Lung (tissue), 12 donors: ENCODE measurements around the gene ATG4C. TPM values are rescaled to one million over a fixed set of nuclear protein-coding genes. Genes with fewer than 3 reads are reported as not detected.

Source experiments
- ATAC-seq: fragments of 200-7000 bp; cut with Tn5 transposase; one replicate; pipeline ENCODE4 v1.9.1; 2020; ENCODE audit warnings: moderate number of reproducible peaks; ENCODE audit not compliant: insufficient read depth, low FRiP score
- DNase-seq, 3 donors: peaks; one replicate each; pipeline ENCODE4 v3.0.0-alpha.2; 2013 to 2017
- H3K27ac ChIP-seq, 2 donors: one replicate each; pipeline ENCODE4 v1.5.1; 2013; ENCODE audit warnings: mild to moderate bottlenecking in 2 of 2, moderate library complexity in 2 of 2, control low read depth in 1 of 2, inconsistent platforms in 1 of 2, low read depth in 1 of 2, low read length in 1 of 2
- H3K27me3 ChIP-seq, 3 donors: one replicate each; pipeline ENCODE4 v1.5.1; 2013; ENCODE audit warnings: low read length in 2 of 3; ENCODE audit not compliant: control insufficient read depth in 3 of 3, insufficient read depth in 3 of 3
- H3K36me3 ChIP-seq, 4 donors: one replicate each; pipeline ENCODE4 v1.5.1; 2013; ENCODE audit warnings: low read length in 4 of 4, mild to moderate bottlenecking in 1 of 4, moderate library complexity in 1 of 4; ENCODE audit not compliant: control insufficient read depth in 4 of 4, insufficient read depth in 4 of 4
- H3K4me1 ChIP-seq, 5 donors: one replicate each; pipeline ENCODE4 v1.5.1; 2013; ENCODE audit warnings: low read length in 5 of 5, mild to moderate bottlenecking in 2 of 5, moderate library complexity in 1 of 5; ENCODE audit not compliant: control insufficient read depth in 5 of 5, insufficient read depth in 5 of 5
- H3K4me3 ChIP-seq: one replicate; pipeline ENCODE4 v1.5.1; 2013; ENCODE audit warnings: mild to moderate bottlenecking, control low read depth, moderate library complexity
- H3K9ac ChIP-seq, 2 donors: one replicate each; pipeline ENCODE4 v1.5.1; 2013; ENCODE audit warnings: low read length in 2 of 2, control low read depth in 1 of 2; ENCODE audit not compliant: insufficient read depth in 1 of 2
- H3K9me3 ChIP-seq, 4 donors: one replicate each; pipeline ENCODE4 v1.5.1; 2013; ENCODE audit warnings: low read length in 3 of 4, mild to moderate bottlenecking in 1 of 4, moderate library complexity in 1 of 4; ENCODE audit not compliant: control insufficient read depth in 4 of 4, insufficient read depth in 3 of 4
- WGBS, 2 donors: extraction: QIAGEN DNeasy Blood & Tissue Kit; methylation state at CpG; one replicate each; pipeline ENCODE4 v1.1.7; 2013; 5-methylcytosine and 5-hydroxymethylcytosine counted together
- polyA plus RNA-seq, 2 donors: library from polyadenylated mRNA; stranded (reverse); fragments of 200-250 nt; gene quantifications; one replicate each; pipeline ENCODE4 v1.2.1, GENCODE V29; 2013
- total RNA-seq, 2 donors: library from RNA; depleted of rRNA in 1 of 2; stranded (reverse); fragments of >200 nt in 1 of 2; gene quantifications; one replicate each; pipeline ENCODE4 v1.2.1, GENCODE V29; 2014 to 2021
- TF ChIP-seq, protein P1 (sequence below): IDR thresholded peaks from 2 replicates; pipeline ENCODE4 v1.5.1; 2012; ENCODE audit warnings: mild to moderate bottlenecking; ENCODE audit errors: control extremely low read depth, extremely low read depth
- donor health status: control.
- donor health status: control.
- donor health status: Bipolar disorder and iron deficiency.
- donor health status: healthy.
- donor health status: DM: yes; HTN: yes; CAD: no.

The ATG4C gene
- total and polyA plus RNA-seq, 4 donors = 3.9 to 12.9 (median 7.3) TPM

DNA sequence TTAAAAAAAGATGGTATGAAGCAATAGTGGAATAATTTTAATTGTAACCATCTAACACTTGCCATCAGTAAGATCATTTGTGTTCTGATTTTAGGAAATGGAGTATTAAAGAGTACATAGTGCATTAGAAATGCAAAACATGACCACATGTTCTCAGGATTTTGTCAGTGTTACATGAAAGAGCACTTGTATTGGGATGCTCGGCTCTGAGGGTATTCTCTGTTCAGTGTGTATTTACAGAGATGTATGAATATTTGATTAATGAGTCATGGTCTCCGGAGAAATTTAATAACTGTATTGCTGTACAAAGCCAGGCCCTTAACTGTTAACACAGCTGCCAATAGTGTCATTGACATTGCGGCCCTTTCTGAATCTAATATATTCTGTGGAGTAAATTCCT, 91.7 kb downstream of the ATG4C start:
- H3K4me1 ChIP-seq = no peaks in the 10 kb centered on the region
- no peaks in the 10 kb centered on the region for H3K36me3 ChIP-seq
- H3K4me3 ChIP-seq = no peak overlapping the region
- H3K9ac ChIP-seq = no peak overlapping the region
- H3K9me3 ChIP-seq = peaks cover 0 to 4% (median 2%) of the 10 kb centered on the region in 4 donors
- peaks cover 0 to 2% (median 0%) of the 10 kb centered on the region in 3 donors for H3K27me3 ChIP-seq
- no peak for ATAC-seq
- DNase-seq = no peak
- WGBS, 2 donors = 71 to 82% methylated on average over 3 of the region's 3 CpGs
- TF ChIP-seq, protein P1, sequence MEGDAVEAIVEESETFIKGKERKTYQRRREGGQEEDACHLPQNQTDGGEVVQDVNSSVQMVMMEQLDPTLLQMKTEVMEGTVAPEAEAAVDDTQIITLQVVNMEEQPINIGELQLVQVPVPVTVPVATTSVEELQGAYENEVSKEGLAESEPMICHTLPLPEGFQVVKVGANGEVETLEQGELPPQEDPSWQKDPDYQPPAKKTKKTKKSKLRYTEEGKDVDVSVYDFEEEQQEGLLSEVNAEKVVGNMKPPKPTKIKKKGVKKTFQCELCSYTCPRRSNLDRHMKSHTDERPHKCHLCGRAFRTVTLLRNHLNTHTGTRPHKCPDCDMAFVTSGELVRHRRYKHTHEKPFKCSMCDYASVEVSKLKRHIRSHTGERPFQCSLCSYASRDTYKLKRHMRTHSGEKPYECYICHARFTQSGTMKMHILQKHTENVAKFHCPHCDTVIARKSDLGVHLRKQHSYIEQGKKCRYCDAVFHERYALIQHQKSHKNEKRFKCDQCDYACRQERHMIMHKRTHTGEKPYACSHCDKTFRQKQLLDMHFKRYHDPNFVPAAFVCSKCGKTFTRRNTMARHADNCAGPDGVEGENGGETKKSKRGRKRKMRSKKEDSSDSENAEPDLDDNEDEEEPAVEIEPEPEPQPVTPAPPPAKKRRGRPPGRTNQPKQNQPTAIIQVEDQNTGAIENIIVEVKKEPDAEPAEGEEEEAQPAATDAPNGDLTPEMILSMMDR = no peak
- no peak overlapping the region for H3K27ac ChIP-seq

DNA sequence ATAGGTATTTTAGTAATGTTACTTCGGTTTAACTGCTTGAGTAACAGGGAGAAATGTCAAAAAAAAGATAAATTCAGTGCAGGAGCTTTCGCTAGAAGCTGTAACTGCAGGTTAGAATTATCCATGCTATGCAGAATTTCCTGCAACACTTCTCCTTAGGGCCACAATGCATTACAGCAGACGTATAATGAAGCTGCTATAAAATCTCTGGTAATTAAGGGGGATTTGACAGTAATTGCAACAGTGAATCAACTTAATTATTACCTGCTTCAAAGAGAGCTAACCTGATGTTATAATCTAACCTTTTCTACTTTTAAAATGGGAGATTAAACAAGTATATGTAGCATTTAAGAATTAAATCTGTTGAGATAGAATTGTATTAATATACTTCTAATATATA, 92.6 kb downstream of the ATG4C start:
- Histone ChIP-seq H3K9ac (no peak overlapping the region), H3K4me1 (no peaks in the 10 kb centered on the region), H3K9me3 (peaks cover 0 to 4% (median 2%) of the 10 kb centered on the region in 4 donors), H3K27ac (no peak overlapping the region), H3K27me3 (peaks cover 0 to 7% (median 0%) of the 10 kb centered on the region in 3 donors), H3K4me3 (no peak overlapping the region), H3K36me3 (no peaks in the 10 kb centered on the region)
- WGBS, 2 donors = 86% methylated on average over 3 of the region's 3 CpGs
- ATAC-seq (no peak), DNase-seq (no peak)
- TF ChIP-seq, protein P1 = no peak

DNA sequence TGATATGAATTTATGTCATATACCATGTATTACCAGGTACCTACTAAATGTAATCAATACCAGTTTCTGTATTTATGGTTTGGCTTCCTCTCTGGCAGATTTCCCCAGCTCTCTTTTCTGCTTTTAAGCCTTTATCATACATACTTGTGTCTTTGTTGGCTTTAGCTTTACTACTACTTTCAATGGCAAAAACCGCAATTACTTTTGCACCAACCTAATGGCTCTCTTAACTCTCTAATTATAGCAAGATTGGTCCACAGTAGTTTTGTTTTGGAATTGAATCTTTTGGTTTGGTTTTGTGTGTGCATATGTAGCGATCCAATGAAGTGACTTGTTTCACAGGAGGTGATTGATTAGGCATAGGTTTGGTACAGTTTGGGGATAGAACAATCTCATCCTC, 93.6 kb downstream of the ATG4C start:
- TF ChIP-seq, protein P1 = no peak
- 89 to 92% methylated on average over 2 of the region's 2 CpGs for WGBS, 2 donors
- H3K36me3 ChIP-seq = no peaks in the 10 kb centered on the region
- H3K9me3 ChIP-seq = peaks cover 0 to 4% (median 2%) of the 10 kb centered on the region in 4 donors
- no peak for DNase-seq
- no peak overlapping the region for H3K9ac ChIP-seq
- peaks cover 0 to 7% (median 0%) of the 10 kb centered on the region in 3 donors for H3K27me3 ChIP-seq
- H3K4me1 ChIP-seq = no peaks in the 10 kb centered on the region
- H3K27ac ChIP-seq = no peak overlapping the region
- no peak overlapping the region for H3K4me3 ChIP-seq
- no peak for ATAC-seq

DNA sequence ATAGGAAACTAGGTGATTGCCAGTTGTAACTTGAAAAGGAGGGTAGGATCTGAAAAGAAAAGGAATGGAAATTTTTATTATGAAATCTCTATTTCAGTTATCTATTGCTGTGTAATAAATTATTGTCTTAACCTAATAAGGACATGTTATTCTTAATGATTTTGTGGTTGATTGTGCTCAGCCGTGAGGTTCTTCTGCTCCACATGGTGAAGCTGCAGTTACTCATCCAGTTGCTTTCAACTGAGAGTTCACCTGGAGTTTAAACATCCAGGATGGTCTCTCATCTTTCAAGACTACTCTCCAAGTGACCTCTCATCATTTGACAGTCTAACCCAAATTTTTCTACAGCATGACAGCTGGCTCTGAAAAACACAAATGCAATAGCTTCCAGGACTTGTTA, 96.0 kb downstream of the ATG4C start:
- ATAC-seq (no peak), DNase-seq (no peak)
- Histone ChIP-seq H3K9ac (no peak overlapping the region), H3K9me3 (peaks cover 0 to 4% (median 2%) of the 10 kb centered on the region in 4 donors), H3K4me3 (no peak overlapping the region), H3K27me3 (peaks cover 0 to 8% (median 3%) of the 10 kb centered on the region in 3 donors), H3K4me1 (no peaks in the 10 kb centered on the region), H3K36me3 (no peaks in the 10 kb centered on the region), H3K27ac (no peak overlapping the region)
- 87 to 93% methylated on average over 1 of the region's 1 CpG for WGBS, 2 donors
- TF ChIP-seq, protein P1 = no peak
